ENCODE data around the gene IER2. TPM values are rescaled to one million over a fixed set of nuclear protein-coding genes. Genes with fewer than 3 reads are reported as not detected.

The IER2 gene
- total and polyA plus RNA-seq, 9 of the 15 experiments (the other 6 are each of a cell fraction or from before 2014, with no cell fraction given), result 4.5 to 205 (median 23.7) TPM

DNA sequence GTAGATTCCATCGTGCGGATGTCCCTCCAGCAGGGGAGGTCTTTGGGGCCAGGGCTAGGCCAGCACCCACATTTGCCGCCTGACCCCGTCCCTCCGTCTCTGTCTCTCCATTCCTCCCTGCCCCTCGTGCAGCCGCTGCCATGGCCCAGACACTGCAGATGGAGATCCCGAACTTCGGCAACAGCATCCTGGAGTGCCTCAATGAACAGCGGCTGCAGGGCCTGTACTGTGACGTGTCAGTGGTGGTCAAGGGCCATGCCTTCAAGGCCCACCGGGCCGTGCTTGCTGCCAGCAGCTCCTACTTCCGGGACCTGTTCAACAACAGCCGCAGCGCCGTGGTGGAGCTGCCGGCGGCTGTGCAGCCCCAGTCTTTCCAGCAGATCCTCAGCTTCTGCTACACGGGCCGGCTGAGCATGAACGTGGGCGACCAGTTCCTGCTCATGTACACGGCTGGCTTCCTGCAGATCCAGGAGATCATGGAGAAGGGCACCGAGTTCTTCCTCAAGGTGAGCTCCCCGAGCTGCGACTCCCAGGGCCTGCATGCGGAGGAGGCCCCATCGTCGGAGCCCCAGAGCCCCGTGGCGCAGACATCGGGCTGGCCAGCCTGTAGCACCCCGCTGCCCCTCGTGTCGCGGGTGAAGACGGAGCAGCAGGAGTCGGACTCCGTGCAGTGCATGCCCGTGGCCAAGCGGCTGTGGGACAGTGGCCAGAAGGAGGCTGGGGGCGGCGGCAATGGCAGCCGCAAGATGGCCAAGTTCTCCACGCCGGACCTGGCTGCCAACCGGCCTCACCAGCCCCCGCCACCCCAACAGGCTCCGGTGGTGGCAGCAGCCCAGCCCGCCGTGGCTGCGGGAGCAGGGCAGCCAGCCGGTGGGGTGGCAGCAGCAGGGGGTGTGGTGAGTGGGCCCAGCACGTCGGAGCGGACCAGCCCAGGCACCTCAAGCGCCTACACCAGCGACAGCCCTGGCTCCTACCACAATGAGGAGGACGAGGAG, 14.8 kb upstream of the IER2 start:
- H3K9me1 ChIP-seq (ENCODE audit: control insufficient read depth, insufficient read depth, low read length), result no peaks in the 10 kb centered on the region
- 98% methylated on average over 33 of the region's 60 CpGs for WGBS (ENCODE audit: insufficient coverage, low coverage, missing lambda C conversion rate)
- peaks cover 86% of the 10 kb centered on the region for H3K36me3 ChIP-seq (ENCODE audit: control insufficient read depth, insufficient read depth, low read length)
- no peak for ATAC-seq
- H3K4me2 ChIP-seq (ENCODE audit: insufficient read depth, low read length), result no peak overlapping the region
- no peaks in the 10 kb centered on the region for H3K9me3 ChIP-seq (replicated peaks; ENCODE audit: control insufficient read depth, insufficient read depth, low read depth, low read length)
- H3K27me3 ChIP-seq (ENCODE audit: control insufficient read depth in 2 of 2, insufficient read depth in 2 of 2, low read length in 2 of 2), result no peaks in the 10 kb centered on the region
- H3K79me2 ChIP-seq (ENCODE audit: control insufficient read depth, insufficient read depth, low read length), result peaks cover 42% of the 10 kb centered on the region
- TF ChIP-seq POLR2G (IDR thresholded peaks at IDR 0.05; ENCODE audit: low read depth, low read length), result peak; percentile 66
- TF ChIP-seq, protein P1, sequence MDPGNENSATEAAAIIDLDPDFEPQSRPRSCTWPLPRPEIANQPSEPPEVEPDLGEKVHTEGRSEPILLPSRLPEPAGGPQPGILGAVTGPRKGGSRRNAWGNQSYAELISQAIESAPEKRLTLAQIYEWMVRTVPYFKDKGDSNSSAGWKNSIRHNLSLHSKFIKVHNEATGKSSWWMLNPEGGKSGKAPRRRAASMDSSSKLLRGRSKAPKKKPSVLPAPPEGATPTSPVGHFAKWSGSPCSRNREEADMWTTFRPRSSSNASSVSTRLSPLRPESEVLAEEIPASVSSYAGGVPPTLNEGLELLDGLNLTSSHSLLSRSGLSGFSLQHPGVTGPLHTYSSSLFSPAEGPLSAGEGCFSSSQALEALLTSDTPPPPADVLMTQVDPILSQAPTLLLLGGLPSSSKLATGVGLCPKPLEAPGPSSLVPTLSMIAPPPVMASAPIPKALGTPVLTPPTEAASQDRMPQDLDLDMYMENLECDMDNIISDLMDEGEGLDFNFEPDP (CRISPR knock-in tag; IDR thresholded peaks at IDR 0.05), result no peak
- H3K27ac ChIP-seq (ENCODE audit: extremely low read depth, low read depth, low read length), result no peak overlapping the region
- no TSS peak for BruUV-seq (replicated peaks)
- in situ Hi-C loops (cut with MboI) (no loop called here), intact Hi-C loops (cut with micrococcal nuclease) (no loop called here)
- no peak for FAIRE-seq
- no peak overlapping the region for H2AFZ ChIP-seq (ENCODE audit: low read depth, low read length)
- peaks cover 16 to 35% of the 10 kb centered on the region in 2 experiments for H3K4me1 ChIP-seq (replicated peaks in 1 of 2; ENCODE audit: control insufficient read depth in 2 of 2, insufficient read depth in 2 of 2, low read length in 2 of 2)
- ChIA-PET CTCF (ENCODE audit: low intra/inter-chr PET ratio) (no interaction called here), POLR2A (interaction anchor here (0.6 to 1.6 kb wide), 3 partner anchors 14 to 39 kb away, joined by 3 to 7 read pairs (median 3); partner anchors contain the start of gene STX10)
- no peak for DNase-seq (ENCODE audit: extremely low read depth in 1 of 4, low spot score in 3 of 4)
- peak overlapping the region in 1 of 2 experiments; percentile 13; a peak in 1 of 4 replicates for H3K9ac ChIP-seq (ENCODE audit: insufficient read depth in 1 of 2, low read depth in 2 of 2, low read length in 2 of 2)
- peaks cover 22% of the 10 kb centered on the region for H4K20me1 ChIP-seq (replicated peaks; ENCODE audit: control insufficient read depth, insufficient read depth, low read length)
- no peak overlapping the region for H3K4me3 ChIP-seq
